CD4-positive, alpha-beta T cell treated with Interleukin-17A for 4 hours (primary cell): ENCODE results near the gene GPC3.
"Not testable (repeated sequence)": the region's sequence is repeated elsewhere in the genome, so short reads cannot be mapped to it uniquely, and the experiment has no call there.

Experiments used
- DNase-seq: peaks from one replicate; pipeline ENCODE4 v3.0.0-alpha.2; 2020; ENCODE audit warnings: mixed read lengths

Gene GPC3

DNA sequence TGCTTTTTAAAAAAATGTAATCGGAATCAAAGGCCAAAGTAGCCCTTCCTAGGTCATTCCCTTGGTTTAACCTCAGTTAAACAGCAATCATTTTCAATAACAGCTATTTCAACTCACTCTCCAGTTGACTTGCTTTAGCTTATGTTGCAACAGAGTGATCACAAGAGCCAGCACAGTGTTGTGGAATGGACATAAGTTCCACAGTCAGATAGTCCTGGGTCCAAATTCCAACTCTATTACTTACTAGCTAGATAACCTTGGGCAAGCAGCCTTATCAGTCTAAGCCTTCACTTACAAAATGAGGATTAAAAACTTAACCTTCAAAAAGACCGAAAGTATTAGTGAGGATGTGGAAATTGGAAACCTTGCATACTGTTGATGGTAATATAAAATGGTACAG lies 9.2 kb upstream of the GPC3 start:
- no peak for DNase-seq

DNA sequence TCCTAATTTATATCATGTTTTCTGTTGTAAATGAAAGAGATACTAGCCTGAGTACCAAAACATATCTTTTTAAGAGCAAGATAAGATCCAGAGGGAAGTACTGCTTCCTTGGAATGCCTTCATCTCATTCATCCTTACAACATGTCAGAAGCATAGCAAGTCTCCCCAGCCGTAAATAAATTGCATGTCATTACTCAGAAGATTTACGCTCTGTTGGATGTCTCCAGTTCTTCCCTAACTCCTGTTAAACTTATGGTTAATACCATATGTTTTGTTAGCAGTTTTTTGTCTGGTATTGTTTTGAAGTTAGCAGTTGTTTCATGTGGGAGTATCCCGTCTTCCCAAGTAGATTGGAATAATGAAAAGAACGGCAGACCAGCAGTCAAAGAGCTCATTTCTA lies 7.5 kb upstream of the GPC3 start:
- DNase-seq: no peak

DNA sequence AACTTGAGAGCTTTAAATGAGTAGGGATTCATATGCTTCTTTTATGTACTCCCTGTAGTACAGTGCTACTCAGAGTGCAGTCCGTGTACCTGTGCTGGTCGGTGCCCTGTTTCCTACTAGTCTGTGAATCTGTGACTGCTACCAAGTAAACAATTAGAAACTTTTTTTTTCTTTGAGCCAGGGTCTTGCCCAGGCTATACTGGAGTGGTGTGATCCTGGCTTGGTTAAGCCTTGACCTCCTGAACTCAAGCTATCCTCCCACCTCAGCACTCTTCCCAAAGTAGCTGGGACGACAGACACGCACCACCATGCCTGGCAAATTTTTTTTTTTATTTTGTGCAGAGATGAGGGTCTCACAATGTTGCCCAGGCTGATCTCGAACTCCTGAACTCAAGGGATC lies 6.4 kb upstream of the GPC3 start:
- no peak for DNase-seq

DNA sequence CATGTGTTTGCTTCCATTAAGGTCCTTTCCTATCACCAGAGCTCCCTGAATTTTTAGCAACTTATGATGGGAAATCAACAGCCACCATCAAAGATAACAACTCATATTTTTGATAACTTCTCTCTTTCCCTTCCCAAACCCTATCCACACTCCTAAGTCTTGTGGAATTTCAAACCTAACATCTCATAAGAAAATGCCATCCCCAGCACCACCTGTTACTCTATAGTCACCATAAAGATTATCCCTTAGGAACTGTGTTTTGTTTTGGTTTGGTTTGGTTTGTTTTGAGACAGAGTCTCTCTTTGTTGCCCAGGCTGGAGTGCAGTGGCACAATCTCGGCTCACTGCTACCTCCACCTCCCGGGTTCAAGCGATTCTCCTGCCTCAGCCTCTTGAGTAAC lies 5.7 kb upstream of the GPC3 start:
- DNase-seq: not testable (repeated sequence)

DNA sequence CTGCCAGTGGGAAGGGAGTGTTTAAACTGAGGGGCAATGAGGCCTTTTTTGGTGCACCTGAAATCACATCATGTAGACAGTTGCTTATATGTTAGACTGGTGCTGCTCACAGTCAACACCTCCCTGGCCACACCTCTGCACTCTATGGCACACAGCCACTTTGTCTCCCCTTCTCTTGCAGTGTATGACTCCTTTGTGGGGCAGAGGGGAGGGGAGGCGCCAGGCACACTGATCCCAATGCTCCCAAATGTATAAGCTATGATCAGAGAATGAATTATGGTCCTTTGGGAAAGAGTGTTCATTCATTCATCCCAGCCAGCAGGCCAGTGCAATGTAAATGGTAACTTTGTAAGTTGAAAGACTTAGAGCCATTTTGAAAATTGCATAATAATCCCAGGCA lies 4.6 kb upstream of the GPC3 start:
- DNase-seq: no peak

DNA sequence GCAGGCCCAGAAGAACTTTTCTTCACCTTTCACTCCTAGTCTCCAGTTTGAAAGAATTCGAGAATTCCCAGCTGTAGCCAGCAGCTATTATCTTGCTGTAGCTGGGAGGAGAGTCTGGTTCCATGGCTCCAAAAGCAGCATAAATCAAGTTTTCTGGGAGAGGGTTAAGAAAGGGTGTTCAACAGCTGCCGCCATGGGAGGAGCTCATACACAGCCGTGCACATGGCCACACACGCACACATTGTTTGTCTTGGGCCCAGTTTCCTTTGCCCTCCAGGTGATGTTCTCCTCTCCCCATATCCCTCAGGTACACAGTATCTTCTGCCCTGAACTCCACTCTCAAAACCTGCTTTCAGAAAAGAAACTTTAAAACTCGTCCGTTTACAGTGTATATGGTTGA lies 4.1 kb upstream of the GPC3 start:
- no peak for DNase-seq

DNA sequence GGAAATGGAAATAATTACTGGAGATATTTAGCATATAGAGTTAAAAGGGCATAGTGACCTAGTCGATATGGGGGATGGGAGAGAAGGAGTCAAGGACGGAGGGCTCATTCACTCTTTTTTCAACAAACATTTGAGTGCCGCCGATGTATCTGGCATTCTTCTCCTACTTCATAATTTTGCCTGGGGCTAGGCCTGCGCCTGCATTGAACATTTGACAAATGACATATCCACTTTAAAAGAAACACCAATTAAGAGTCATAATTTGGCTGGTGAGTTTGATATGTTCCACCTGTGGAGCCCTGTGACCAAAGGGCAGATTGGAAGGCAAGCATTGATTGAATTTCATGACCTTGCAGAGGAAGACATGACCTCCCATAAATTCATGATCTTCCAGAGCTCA lies 2.6 kb upstream of the GPC3 start:
- DNase-seq: no peak

DNA sequence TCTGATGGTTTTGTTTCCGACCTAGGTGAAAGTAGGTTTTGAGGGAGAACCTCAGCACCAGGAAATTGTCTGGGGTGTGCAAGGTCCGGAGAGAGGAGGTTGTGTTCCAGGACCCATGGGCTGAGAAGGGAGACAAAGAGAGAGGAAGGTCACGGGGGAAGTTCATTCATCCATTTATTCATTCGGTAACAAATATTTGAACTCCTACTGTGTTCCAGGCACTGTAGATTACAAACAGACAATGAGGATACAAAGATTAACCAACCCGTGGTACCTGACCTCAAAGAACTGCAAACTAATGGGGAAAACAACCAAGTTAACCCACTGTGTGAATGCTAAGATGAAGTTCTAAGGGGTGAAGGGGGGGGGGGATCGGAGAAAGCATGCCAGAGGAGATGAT lies 1.8 kb upstream of the GPC3 start:
- no peak for DNase-seq

DNA sequence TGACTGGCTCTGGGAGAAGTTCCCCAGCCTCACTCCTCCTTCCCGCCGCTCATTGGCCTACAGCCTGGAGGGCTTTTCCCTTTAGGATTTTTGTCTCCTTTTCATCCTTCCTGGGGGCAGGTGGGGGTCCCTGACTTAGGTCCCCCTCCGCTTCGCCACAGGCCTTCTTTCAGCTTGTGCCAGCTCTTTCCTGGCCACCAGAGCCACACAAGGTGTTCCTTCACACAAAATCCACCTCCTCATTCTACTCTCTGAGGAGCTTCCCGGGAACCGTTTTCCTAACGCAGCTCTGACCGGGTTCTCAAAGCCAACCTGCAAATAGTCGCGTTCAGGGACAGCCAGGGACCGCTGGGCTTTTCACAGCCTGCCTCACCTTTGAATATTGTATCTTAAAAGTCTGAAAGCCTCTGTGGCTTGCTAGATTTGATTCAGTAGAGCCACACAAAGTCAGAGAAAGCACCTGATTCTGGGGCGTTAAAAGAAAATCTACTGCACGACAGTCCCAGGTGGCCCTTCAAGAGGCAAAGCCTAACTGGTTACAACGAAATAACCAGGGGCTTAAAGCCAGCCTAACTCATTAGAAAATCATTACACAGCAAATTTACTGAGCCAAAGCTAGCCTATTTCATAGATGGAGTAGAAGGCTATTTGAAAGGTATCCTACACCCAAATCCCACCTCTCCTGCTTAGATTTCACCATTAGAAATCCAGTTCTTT lies 731 bp upstream of the GPC3 start:
- DNase-seq: no peak

DNA sequence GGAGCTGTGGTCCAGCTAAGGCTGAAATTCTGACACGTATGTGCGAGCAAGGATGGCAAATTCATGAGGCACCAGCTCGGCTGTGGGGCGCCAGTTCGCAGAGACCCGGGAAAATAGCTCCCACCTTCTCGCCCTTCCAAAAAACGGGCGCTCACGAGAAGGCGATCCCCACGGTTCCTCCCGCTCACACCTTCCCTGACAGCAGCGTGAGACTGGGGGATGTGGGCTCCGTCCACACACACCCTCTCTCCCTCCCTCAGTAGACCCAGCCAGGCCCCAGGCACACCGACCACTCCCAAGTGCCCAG lies 584 bp downstream of the GPC3 start:
- DNase-seq: no peak

DNA sequence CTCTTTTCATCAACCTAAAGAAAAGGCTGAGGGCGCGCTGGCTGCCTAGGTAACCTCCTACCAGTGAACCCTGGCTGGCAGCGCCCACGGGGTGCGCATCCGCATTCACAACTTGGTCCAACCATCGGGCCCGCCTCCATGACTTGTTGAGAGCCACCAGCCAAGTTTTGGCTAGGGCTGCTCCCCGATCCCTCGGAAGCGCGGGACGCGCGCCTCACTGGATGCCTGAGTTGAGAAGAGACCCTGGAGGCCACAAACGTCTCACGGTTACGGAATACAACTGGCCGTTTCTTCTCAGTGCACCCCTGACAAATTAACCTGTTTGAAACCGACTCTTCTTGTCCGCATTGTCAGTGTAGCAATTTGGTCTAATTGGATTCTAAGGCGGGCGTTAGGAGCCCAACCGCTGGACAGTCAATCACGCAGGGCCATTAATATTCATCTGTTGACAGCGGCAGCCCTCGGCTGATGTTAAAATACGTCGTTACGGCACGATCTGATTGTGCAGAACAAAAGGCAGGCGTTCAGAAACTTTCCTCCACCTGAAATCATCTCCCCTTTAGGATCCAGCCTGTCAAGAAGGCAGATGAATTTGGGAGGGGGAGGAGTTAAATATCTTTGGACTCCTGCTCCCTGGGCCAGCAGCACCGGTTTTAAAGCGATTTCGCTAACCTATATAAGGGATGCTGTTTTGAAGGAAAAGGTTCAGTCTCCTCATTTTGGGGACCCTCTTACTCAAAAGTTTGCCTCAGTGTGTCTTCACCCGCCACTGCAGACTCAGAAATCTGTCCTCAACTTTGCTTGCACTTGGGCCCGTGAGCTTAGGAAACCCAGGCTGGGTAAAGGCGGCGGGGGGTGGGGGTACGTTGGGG lies 1.2 kb downstream of the GPC3 start:
- peak; percentile 5 for DNase-seq

DNA sequence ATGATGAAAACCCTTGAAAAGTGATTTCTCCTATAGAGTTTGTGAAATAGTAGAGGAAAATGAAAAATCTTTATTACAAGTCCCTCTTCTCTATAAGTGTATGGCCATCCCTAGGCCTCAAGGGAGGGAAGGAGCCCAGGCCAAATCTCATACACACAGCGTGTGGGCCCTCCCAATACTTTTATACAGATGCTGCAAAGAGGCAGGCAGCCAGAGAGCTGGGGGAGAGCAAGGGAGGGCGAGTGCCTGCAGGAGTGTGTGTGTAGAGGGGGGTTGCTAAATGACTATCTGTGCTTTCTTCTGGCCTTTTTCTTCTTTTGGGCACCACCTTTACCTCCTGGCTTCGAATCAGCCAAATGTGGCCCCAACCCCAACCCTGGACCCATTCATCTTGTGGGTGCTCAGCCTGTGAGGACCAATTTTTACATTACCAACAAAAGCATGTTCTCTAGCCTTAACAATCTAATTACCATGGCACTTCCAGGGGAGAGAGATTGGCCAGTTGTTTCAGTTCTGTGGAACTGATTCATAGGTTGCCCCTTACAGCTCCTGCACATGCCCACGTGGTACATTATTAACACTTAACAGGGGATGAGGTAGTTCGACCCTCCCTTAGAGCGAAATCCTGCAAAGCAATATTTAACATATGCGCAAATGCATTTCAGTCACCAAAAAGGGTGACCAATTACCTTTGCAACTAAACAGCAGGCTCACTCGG lies 2.0 kb downstream of the GPC3 start:
- no peak for DNase-seq

DNA sequence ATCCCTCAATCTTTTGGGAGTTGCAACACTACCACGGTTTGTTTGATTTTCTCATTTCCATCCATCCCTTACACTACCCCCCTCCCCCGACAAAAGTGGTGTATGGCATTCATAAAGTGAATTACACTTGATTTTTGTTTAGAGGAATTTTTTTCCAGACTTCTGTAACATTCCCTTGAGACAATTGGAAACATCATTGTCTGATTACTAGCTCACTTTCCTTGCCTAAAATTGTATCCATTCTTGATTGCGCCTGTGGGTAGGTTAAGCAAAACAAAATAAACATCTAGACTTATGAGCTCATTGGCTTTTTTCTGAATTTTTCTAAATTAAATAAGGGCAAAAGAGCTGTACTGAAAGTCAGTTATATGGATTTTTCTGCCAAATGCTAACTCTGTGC lies 3.5 kb downstream of the GPC3 start:
- no peak for DNase-seq

DNA sequence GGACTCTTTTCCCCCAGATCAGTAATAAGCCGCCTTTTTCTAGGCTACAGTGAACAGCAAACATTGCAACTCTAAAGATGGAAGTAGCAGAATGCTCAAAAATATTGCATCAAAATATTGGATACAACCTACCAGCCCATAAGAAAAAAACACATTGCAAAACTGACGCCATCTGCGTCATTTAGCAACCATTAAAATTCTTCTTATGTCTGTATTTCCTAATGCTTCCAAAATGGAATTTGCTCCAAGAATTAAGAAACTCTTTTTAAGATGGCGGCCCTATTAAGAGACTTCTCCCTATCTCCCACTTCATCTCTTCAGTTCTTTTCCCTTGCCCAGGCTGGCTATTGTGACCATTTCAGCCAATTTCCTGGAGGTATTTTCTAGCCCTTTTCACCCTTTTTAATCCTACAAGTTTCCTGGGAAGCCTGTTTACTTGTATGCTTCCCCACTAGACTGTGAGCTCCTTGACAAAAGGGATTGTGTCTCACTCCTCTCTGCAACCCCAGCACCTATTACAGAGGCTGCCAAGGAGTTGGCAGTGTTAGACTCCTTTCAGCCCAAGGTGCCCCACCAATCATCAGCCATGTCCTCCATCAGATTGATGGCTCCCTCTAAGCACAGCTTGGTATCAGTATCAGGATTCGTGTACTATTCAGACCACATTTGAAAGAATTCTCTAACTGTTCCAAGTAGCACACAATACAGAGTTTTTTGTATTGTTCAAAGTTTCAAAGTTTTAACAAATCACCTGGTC lies 4.4 kb downstream of the GPC3 start:
- DNase-seq: no peak

DNA sequence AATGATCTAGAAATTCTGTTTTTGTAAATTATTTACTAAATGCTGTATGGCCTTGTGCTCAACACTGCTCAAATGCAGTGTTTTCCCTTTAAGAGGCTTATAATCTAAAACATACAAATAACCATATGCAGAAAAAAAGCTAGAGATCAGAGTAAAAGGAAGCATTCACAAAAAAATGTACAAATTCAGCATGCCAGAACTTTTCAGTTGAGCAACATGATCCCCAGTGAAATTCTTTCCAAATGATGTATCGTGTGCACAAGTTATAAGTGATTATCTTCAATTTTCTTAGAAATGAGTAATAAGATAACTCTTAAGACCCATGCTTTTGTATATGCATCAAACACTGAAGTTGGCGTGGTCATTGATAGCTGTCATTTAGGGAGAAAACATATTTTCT lies 5.0 kb downstream of the GPC3 start:
- no peak for DNase-seq

DNA sequence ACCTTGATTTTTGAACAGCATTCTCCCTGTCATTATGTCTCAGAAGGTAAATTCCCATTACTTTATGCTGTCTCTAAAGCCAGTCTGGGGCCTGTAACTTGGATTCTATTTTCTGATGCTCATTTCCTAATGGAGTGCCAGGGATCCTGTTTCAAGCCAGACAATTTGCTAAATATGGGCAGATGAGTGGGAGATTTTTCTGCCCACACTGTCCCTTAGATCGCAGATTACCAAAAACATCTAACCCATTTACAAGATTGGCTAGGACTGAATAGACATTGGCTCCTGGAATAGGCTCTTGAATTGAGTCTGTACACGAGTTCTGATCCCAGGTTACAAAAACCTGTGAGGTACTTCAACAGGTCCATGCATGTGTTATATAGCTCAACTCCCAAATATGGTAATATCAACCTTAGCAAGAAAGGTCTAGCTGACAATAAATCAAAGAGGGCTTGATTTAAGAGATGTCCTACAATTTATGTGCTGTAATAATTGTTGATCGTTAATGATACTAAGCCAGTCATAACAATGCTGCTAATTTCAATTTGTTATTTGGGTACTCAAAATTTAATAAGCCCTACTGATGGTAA lies 5.7 kb downstream of the GPC3 start:
- no peak for DNase-seq

DNA sequence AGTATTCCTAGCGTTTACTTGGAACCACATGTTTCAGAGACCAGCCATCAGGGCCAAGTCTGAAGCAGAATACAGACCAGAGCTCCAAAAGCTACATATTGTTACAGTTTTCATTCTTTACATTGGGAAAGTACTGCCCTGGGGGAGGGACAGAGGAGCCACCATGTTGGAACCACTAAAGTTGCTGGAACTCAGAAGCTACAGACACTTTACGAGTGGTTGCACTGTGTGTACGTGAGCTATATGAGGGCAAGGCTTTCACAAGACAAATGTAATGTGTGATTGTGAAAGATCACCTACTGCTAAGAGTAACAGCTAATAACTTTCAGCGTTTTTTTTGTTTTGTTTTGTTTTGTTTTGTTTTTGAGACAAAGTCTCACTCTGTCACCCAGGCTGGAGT lies 11.7 kb downstream of the GPC3 start:
- no peak for DNase-seq

DNA sequence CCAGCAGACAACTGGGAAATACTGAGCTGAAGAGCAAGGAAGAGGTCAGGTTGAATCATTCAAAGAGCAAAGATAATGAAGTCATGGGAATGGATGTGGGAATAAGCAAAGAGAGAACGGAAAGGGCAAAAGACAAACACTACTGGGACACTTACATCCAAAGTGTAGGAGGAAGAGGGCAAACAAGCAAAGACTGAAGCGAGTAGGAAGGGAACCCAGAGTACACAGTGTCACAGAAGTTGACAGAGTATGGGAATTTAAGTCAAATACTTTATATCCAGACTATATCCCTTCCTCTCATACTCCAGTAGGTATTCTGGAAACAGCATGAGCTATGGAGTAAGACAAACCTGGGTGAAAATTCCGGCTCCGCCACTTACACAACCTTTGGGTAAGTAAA lies 12.5 kb downstream of the GPC3 start:
- no peak for DNase-seq

DNA sequence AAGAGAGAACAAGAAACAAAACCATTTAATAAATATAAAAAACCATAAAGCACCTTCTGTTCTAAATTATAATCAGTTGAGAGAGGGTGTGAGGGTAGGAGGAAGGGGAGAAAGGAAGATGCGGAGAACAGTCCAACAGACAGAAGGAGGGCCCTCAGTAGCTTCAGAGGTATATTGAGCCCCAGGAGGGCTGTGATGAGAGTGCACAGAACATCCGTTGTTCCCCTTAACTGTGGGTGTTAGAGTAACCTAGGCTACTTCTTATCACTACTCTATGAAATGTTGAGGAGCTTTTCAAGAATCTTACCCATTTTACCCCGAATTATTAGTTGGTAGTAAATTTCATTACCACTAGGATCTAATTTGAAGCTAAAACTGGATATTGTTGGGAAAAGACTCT lies 13.8 kb downstream of the GPC3 start:
- DNase-seq: no peak

DNA sequence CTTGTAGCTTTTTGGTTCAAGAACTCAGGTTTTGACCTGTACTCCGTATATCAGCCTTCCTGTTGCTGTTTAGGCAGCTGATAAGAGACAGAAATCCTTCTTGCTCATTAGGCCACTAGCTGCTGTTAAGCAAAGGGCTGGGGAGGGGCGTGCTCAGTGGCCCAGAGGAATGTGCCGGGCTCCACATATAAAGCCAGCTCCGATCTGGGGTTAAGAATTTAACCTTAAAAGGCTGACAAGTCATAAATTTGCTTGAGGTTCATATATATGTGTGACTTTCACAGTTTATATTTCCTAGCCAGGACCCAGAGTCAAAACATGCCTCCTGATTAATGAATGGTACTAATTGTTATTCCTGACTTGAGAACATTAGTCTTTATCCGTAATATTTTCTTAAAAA lies 15.3 kb downstream of the GPC3 start:
- DNase-seq: no peak

DNA sequence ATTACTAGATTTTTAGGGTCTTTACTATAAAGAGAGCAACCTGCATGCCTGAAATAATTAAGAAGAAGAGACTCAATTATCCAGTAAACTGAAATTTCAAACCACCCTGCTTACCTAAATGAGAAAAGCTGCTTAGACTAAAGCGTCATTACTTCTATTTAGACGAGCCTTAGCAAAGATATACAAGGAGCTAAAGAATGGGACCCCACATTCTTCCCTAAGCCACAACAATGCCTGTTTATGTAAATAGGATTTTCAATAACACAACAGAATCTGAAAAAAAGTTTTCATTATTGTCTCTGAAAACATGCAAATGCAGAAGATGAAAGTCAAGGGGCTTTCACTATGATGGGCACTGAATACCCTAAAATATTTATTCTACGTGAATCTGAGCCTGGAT lies 16.2 kb downstream of the GPC3 start:
- no peak for DNase-seq

DNA sequence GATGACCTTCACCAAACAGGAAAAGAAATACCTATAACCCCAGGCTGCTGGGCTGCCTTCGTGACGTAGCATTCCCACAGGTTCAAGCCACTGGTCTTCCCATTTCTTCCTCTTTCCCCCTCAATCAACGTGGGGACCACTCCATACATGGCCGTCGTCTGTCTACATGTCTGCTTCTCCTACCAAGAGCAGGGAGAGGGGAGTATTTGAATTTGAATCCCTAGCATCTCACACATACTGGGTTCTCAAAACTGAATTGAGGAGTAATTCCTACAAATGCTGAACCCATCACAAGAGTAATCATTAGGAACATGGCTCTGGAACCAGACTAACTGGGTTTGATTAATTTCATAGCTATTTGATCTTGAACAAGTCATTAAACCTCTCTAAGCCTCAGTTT lies 17.3 kb downstream of the GPC3 start:
- DNase-seq: no peak

DNA sequence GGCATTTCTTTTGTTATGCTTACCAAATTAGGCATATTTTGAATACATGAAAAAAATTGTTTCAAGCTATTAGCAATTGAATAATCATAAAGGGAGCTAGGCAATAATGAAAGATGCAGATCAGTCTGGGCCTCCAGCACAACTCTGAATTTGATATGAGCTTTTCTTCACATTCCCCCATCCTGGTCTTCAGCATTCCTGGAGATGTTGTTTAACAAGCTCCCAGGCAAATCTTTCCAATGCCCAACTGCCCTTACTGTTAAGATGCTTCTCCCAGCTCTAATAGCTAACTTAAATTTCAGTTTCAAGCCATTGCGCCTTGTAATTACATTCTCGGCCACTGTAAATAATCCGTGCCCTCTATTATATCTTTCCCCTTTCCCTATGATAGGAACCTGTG lies 19.2 kb downstream of the GPC3 start:
- no peak for DNase-seq
